ENCODE data around the gene PDE3A.

Gene PDE3A

DNA sequence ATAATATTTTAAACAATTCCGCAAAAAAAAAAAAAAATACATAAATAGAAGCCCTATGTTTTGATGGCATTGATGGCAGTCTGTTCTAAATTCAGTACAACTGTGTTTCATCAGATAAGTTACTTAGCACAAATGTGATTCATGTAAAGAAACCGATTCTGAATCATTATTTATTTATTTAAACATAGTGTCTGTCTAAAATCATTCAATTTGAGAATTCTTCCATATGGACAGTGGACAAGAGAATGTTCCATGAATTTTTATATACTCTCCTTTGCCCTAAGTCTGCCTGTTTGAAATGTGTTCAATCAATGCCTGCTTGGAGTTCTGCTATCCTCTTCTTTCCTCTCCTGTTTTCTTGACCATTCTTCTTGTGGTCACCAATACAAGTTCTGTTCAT lies 126.5 kb downstream of the PDE3A start:
- DNase-seq (ENCODE audit: low read depth): no peak

DNA sequence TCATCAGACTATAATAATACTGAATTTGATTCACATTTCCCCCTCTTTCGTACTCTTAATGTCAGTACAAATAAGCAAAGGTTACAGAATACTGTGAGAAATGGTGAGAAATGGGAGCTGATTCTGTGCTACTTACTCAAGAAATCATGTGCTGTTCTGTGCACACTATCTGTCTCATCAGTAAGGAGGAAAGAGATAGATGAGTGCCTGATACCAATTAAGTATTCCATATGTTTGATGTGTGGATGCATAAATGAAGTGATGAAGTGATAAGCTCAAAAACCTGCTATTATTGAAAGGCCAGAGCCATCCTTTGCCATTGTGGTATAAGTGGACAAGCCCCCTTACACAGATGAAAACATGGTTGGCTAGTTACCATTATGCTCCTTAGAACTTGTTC lies 127.7 kb downstream of the PDE3A start:
- no peak for DNase-seq (ENCODE audit: low read depth)

DNA sequence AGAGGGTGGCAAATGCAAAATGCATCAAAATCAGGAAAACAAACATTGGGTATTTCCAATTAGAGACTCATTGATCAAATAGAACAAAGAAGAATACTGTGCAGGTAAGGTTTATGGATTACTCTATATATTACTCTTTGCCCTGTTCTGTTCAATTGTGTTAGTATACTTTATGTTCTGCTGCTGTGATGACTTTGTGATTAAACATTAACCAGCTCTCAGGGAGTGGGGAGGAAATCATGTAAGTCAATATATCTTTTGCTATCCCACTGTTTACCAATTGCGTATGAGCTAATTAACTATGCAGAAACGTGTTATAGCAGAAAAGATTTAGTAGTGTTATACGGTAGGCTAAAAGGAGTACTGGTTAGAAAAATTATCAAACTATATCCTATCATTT lies 129.4 kb downstream of the PDE3A start:
- no peak for DNase-seq (ENCODE audit: low read depth)

DNA sequence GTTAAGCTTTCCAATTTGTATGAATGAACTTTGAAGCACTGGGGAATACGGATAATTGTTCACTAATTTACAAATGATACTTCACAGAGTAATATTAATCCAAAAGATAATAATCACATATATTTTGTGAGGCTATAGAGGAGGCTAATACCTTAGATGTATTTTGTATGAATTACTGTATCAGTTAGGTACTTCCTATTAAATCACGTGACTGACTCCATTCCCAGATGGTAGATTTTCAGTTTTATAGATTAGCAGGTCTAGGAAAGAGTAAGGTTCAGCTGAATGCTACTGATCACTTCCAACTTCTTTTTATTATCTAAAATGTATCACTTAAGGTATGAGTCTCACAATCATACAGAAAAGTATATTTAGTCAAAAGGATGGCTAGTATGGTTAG lies 133.6 kb downstream of the PDE3A start:
- no peak for DNase-seq (ENCODE audit: low read depth)

DNA sequence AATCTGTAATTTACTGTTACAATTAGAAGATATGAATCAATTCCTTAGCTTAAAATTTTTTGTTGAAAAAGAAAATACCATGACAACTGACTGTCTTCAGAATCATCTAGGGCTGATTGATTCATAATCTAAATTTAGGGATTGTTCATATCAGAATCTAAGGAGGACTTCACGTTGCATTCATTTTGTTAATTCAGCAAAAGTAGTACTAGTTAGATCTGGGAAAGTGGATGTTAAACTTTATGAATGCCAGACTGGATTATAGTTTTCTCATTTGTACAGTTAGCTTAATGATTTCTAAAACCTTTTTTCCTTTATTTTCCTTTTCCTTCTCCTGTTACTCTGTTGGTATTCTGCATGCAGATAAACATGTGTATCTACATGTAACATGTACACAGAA lies 135.5 kb downstream of the PDE3A start:
- DNase-seq (ENCODE audit: low read depth): no peak

DNA sequence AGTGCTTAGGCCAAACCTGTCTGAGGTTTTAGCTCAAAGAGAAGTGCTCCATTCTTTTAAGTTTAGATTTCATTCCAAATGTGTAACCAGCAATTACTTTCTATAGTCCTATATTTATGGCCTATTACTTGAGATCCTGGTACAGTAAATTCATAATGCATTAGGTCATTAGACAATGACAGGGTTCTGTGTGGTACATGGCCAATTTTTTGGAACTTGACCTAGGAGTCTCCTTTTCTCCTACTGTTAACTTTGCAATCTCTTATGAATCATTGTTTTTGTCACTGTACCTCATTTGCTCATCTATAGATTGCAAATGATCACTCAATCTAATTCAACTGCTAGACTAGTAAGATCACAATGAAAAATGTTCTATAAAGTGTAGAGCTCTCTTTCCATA lies 136.7 kb downstream of the PDE3A start:
- no peak for DNase-seq (ENCODE audit: low read depth)

DNA sequence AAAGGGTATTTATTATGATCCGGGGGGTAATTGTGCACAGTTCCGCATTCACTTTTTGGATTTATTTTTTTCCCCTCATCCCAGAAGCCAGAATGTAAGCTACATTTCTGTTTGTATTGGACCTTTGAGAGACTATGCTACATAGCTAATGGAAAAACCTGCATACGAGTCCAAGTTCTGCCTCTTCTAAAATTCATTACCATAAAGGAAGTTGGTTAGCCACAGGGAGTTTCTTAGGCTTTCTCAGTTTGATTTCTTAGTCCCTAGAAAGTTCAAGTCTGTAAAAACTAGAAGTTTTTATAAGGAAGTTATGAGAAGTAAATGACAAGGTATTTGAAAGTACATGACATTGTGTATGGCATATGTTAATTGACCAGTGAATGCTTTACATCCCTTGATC lies 138.7 kb downstream of the PDE3A start:
- DNase-seq (ENCODE audit: low read depth): no peak

DNA sequence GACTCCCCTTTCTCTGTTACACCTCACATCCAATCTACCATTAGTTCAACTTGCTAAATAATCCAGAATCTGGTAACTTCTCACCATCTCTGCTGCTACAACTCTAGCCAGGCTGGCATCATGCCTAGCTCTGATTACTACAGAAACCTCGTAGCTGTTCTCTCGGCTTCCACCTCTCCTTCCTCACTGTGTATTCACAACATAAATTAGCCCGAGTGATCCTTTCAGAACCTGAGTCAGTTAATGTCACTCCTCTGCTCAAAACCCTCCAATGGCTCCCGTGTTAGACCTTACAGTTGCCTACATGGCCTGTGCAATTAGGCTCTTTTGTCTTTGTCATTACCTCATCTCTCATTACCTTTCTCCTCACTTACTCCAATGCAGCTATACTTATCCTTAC lies 139.4 kb downstream of the PDE3A start:
- no peak for DNase-seq (ENCODE audit: low read depth)

DNA sequence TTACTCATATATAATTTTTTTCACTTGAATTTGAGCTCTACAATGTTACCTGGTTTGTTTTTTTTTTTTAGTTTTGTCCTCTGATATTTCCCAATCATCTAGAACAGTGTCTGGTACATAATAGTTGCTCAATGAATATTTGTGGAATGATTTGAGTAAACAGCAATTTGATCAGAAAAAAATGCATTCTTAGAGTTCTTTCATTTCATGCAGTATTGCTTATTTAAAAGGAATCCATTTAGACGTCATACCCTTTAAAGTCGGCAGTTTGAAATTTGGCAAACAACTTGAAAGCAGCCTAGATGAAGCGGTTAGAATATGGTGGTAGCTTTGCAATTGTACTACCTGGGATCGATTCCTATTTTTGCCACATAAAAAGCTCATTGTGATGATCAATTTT lies 140.0 kb downstream of the PDE3A start:
- no peak for DNase-seq (ENCODE audit: low read depth)

DNA sequence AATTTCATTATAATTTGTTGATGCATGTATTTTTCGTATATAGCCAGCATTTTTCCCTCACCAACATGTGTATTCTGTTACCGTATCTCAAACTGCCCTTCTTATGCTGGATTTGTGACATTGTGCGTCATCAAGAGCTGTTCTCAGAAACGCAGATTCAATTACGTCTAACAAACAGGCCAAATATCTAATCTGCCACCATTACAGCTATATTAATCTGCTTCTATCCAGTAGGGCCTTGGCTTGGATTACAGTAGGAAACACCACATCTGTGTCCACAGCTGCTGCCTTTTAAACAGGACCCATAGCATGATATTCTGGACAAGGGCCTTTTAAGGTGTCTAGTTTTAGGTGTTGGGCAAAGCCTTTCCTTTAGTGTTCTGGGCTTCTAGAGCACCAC lies 140.6 kb downstream of the PDE3A start:
- no peak for DNase-seq (ENCODE audit: low read depth)

DNA sequence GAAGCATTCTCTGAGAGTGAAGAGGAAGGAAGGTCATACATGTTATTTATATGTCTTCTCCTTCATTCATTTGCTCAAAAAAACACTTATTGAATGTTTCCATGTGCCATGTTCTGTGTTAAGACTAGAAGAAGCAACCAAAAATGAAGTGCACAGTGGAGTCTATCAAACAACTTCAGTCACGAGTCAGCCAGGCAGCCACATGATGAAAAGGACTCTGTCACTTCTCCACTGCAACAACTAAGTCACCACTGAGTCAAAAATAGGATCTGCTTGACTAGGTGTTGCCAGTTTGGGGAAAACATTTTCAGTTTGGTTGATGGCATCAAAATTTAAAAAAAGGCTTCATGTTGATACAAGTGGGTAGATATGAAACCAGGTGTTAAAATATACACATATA lies 142.5 kb downstream of the PDE3A start:
- DNase-seq (ENCODE audit: low read depth): no peak

DNA sequence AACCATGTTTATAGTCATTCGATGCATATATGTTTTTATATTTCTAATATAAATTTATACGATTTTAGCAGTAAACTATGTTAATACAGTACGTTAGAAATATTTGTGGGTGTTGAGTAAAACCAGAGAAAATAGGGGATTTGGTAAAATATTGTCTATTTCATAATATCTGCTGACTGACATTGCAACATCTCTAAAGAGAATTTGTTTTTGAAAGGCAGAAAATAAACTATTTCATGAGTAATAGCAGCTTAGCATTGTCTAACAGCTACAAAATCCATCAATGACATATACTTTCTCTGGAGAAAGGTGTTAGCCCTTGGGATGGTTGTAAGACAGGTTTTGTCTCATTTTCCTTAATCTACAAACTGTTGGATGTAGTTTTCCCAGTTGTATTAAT lies 144.9 kb downstream of the PDE3A start:
- DNase-seq (ENCODE audit: low read depth): no peak

DNA sequence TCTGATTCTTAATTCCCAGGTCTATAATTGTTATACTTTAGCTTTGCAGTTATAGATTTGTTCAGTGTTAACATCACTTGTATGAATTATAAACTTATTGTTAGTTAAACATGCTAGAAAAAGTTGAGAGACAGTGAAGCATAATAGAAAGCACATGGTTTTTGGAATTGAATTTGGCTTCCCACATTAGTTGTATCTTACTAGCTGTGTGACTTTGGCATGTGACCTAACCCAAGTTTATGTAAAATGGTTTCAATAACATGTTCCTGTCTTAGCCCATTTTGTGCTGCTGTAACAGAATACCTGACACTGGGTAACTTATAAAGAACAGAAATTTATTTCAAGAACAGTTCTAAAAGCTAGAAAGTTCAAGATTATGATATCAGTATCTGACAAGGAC lies 146.3 kb downstream of the PDE3A start:
- DNase-seq (ENCODE audit: low read depth): no peak

DNA sequence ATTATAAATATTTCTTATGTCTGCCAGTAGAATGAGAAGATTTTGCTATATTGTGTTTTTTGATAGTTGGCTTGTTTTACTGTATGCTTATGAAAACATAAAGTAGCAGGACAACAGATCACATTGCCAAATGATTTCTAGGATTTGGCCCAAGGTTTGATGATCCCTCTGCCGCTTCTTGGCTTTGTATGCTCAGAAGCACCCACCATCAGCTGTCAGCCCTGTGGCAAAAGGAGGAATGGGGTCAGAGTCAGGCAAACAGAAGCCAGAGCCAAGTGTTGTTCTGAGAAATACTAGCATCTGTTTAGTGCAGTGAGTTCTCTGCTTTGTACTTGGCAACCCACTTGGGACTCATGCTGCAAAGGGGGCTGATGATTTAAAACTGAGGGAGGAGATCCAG lies 152.2 kb downstream of the PDE3A start:
- no peak for DNase-seq (ENCODE audit: low read depth)

DNA sequence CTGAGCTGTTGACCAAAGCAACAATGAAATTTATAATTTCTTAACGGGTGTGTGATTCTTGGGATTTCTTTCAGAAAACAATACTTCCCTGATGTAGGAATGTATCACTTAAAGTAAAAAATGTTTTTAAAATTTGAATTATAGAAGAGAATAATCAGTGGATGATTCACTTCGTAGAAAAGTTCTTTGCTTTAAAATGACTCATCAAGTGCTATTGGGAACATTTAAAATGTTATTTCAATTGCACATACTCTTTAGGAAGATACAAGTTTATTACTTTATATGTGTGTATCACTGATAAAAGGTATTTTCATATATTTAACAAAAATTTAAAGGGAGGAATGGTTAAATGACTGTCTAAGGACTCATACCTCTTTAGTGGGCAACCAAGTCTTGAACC lies 155.3 kb downstream of the PDE3A start:
- no peak for DNase-seq (ENCODE audit: low read depth)

DNA sequence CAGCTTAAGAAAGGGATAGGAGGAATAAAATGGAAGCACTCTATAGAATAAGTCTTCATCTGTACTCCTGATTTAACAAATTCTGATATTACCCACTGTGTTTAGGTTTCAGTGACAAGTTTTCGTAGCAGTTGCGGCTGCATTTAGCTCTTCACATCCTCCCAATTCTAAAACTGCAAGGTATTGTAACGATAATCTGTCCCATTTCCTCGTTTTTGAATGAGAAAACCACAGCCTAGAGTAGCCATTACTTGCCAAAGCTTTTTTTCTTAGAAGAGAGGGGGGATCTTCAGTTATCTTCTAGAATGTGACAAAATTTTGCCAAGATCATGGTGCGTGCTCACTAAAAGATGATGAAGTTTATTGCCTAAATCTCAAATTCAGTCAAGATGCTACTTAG lies 155.8 kb downstream of the PDE3A start:
- DNase-seq (ENCODE audit: low read depth): no peak

DNA sequence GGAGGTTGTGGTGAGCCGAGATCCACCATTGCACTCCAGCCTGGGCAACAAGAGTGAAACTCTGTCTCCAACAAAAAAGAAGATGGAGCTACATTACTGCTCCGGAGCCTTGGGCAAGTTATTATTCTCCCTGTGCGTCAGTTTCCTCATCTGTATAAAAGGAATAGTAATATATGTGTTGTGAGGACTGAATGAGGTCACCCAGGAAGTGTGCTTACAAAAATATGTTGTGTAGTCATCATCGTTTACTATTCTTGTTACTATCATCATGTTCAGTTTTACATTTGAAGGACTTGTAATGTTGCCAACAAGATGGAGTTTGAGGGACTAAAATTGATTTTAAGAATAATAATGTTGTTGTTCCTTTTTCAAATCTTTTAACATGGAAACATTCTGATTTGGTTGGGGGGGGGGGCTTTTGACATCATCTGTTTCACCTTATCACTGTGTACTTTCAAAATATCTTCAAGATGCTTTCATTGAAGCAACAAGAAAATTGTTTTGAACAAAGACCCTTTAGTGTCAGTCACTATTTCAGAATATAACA lies 156.8 kb downstream of the PDE3A start:
- DNase-seq (ENCODE audit: low read depth): no peak

DNA sequence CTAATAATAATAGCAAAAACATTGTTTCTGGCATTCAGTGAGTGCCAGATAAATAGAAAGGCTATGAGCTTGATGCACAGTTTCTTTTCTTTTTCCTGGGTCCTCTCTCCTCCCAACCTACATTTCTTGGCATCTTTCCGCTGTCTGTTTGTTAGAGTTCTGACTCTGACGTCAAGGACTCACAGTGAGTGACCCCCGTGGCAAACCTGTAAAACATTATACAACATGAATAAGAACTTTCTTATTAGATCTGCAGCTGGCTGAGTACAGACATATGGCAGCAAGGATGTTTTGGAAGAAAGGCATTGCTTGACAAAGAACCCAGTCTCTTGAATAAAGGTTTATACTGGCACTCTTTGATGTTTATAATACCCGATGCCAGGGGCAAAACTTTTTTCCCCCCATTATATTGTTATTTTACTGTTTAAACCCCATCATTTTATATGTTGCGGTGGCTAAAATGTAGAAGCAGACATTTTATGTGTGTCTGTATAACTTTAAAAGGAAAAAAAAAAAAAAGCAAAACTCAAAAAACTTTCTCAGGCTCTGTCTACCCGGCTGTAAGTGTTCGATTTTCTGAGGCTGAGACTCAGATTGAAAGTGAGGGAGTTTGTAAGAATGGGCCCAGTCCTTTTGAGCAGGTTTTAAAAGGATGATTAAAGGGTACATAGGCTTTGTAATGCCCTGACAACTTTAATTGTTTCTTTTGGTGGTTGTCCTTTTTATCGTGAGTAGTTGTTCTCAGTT lies 159.3 kb downstream of the PDE3A start:
- no peak for DNase-seq (ENCODE audit: low read depth)

DNA sequence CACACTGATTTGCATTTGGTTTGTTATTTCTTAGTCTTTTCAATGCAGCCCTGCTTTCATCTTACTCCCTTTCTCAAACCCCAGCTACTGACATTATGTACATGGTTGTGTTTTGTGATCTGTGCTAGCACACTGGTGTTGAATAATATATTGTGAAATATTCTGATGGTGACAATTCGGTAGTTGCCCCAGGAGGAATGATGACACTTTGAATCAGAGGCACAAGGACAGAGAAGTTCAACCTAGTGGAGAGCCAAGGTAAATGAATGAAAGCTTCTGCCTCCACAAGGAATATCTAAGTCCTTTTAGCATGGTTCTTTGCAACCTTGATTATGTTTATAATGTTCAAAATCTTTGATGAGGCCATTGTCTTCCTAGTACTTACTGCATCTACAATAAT lies 159.9 kb downstream of the PDE3A start:
- DNase-seq (ENCODE audit: low read depth): no peak

DNA sequence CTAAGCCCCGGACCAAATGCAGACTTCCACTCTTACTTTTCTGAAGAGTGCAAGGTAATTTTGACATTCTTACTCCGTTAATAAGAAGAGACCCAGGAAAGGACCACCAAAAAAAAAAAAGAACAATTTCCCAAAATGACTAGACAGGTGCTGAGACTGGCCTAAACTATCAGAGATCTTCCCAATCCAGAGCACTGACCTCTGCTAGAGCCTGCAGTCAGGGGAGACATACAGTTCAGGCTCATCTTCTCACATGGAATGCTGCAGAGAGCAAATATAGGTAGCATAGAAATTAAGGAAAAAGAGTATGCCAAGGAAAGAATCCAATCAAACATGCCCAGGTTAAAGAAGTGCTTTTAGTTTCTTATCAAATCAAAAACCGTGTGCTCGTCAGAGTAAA lies 177.9 kb downstream of the PDE3A start:
- no peak for DNase-seq (ENCODE audit: low read depth)

DNA sequence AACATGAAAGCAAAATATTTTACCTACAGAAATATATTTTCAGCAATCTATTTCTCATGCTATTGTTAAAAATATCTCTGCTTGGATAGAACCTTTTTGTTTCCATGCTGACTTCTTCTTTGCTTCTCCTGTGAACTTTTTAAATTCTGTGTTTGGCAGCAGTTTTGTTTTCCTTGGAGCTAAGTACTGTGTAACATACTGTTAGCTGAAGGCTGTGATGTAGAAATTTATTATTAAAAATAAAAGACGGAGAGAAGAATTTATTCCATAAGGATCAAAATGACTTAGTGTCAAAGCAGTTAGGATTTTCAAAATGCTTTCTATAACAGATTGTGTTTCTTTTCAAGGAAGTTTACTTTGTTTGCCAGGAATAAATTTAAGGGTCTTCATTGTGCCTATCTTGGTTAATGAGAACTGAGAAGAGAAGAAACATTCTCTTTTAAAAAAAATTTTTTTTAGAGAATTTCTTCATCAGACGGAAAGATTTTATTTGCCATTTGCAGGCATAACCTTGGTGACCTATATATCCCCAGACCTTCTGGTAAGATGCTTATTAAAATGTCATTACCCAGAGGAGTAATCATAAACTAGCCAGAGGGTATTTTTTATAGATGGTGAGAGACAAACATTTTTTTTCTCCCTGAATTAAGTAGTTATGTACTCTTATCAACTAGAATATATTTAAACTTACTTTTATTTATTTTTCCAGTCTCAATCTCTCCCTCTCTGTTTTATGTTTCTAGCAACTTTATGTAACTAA lies 179.7 kb downstream of the PDE3A start:
- DNase-seq (ENCODE audit: low read depth): no peak

DNA sequence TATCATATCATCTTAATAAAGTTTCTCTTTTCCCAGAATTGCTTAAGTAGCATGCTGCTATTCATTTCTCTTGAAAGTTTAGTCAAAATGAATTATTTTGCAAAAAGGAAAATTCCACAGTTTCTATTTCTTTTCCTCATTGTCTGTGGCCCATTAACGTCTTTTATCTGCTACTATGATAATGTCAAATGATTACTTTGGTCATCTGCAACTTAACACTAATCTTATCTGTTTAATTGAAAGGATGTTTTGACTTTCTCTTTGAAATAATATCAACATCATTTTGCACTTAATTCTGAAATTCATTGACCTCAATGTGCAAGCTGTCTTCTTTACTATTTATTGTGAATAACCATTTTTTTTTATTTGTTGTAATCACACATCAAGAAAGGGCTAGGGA lies 180.3 kb downstream of the PDE3A start:
- DNase-seq (ENCODE audit: low read depth): no peak

DNA sequence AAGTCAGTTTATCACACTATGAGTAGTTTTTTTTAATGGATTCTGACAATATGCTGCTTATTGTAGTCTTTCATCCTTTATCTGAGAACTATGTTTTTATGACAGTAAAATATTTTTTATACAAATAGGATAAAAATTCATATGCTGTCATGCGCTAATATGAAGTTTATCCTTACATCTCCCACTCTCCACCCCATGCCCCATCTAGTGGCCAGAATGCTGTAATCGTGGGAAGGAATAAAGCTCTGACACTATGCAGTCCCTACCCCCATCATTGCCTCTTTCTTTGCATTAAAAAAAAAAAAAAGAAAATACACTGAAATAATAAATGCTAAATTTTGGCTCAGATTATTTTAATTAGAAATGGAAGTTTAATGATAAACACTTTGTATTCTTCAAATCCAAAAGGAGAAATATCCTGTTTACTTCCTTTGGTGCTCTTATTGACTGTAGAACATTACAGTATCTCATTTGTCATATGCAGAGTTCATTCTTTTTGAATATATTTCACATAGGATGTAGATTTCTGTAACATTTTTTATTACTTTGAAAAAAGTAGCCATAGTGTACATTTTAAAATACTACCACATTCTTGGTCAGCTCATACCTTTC lies 180.9 kb downstream of the PDE3A start:
- DNase-seq (ENCODE audit: low read depth): no peak

All from stimulated activated CD8-positive, alpha-beta memory T cell treated with anti-CD3 and anti-CD28 coated beads, Interleukin-7, amount 100 ng/mL, for 24 hours (primary cell).